Adrenal gland (tissue), 12 donors: Measurements from ENCODE around the gene PYCR2. TPM values are rescaled to one million over a fixed set of nuclear protein-coding genes. Genes with fewer than 3 reads are reported as not detected.

Experiments
- DNase-seq, 7 donors: peaks; one replicate each; pipeline ENCODE4 v3.0.0-alpha.2; 2019 to 2020
- H3K27ac ChIP-seq, 5 donors: fragments of 200-600 bp; sonication (generic) in 4 of 5; 1 replicate in 3 of 5; 2 replicates in 2 of 5; pipeline versions ENCODE4 v1.5.1 to v1.8.0; 2016 to 2020; ENCODE audit warnings: mild to moderate bottlenecking in 1 of 5
- H3K27me3 ChIP-seq: fragments of 200-600 bp; 2 replicates; pipeline ENCODE4 v1.8.0; 2021
- H3K36me3 ChIP-seq, 2 donors: fragments of 200-600 bp; replicated peaks in 1 of 2; 1 replicate in 1 of 2; 2 replicates in 1 of 2; pipeline versions ENCODE4 v1.5.1 to v1.8.0; 2018 to 2022
- H3K4me1 ChIP-seq, 2 donors: fragments of 200-600 bp; replicated peaks in 1 of 2; 1 replicate in 1 of 2; 2 replicates in 1 of 2; pipeline versions ENCODE4 v1.5.1 to v1.8.0; 2018 to 2021
- H3K4me3 ChIP-seq, 4 donors: fragments of 200-600 bp; sonication (generic) in 3 of 4; one replicate each; pipeline ENCODE4 v1.5.1; 2016 to 2018
- H3K9me3 ChIP-seq, 3 donors: fragments of 200-600 bp; sonication (generic) in 1 of 3; replicated peaks in 1 of 3; 1 replicate in 2 of 3; 2 replicates in 1 of 3; pipeline versions ENCODE4 v1.5.1 to v1.8.0; 2016 to 2021
- CTCF ChIP-seq, 6 experiments: fragments of 450-650 bp in 4 of 6; fragments of 200-600 bp in 2 of 6; sonication (generic) in 1 of 6; IDR thresholded peaks; 1 replicate in 5 of 6; 2 replicates in 1 of 6; pipeline versions ENCODE4 v1.5.1 to v1.8.0; 2016 to 2021; ENCODE audit warnings: antibody characterized with exemption in 6 of 6, mild to moderate bottlenecking in 2 of 6, moderate library complexity in 1 of 6
- POLR2A ChIP-seq, 2 donors: fragments of 450-650 bp; IDR thresholded peaks; one replicate each; pipeline ENCODE4 v1.6.1; 2017; ENCODE audit warnings: antibody characterized with exemption in 2 of 2, mild to moderate bottlenecking in 2 of 2, moderate library complexity in 1 of 2
- WGBS, 4 donors: extraction: QIAGEN DNeasy Blood & Tissue Kit in 2 of 4; methylation state at CpG; one replicate each; pipeline versions ENCODE4 v1.1.5 to v1.1.7; 2013 to 2017; 5-methylcytosine and 5-hydroxymethylcytosine counted together
- intact Hi-C, 2 donors: fragments of 100-400 bp; cut with DNase I; formaldehyde crosslinking; loops; one replicate each; pipeline versions ENCODE4 v1.14.1 to v1.15.0; 2022 to 2023
- polyA plus RNA-seq, 3 donors: library from polyadenylated mRNA; stranded (reverse); fragments of 200-250 nt in 2 of 3; fragments of 350-450 nt in 1 of 3; fragmentation: Illumina TruSeq in 1 of 3; extraction: RNeasy Lipid Tissue Mini Kit (QIAGEN cat#74804) in 1 of 3; gene quantifications; one replicate each; pipeline ENCODE4 v1.2.3, GENCODE V29; 2013 to 2014
- total RNA-seq, 9 donors: library from RNA; depleted of rRNA in 4 of 9; stranded (reverse); fragments of >200 nt in 4 of 9; fragments of 120-200 nt in 1 of 9; fragmentation: NEBNext Ultra II Directional in 1 of 9; extraction: Animal tissue kit (Norgen Biotek cat#: 25700) in 1 of 9; gene quantifications; one replicate each; pipeline versions ENCODE4 v1.1.0 to v1.2.4, GENCODE V29; 2013 to 2023
- donor health status: healthy with polysubstance abuse.
- donor health status: Bipolar disorder and iron deficiency.
- donor health status: DM: yes; HTN: yes; CAD: no.
- donor health status: DM: no; HTN: no; CAD: no.
- donor health status: DM: no; HTN: no; CAD: no.
- donor health status: DM: yes; HTN: yes; CAD: no.

Gene PYCR2
- total and polyA plus RNA-seq, 12 donors: 76.0 to 135 (median 84.2) TPM

- Histone ChIP-seq H3K27ac (no peak overlapping the region), H3K9me3 (no peaks in the 10 kb centered on the region), H3K27me3 (no peaks in the 10 kb centered on the region), H3K36me3 (no peaks in the 10 kb centered on the region), H3K4me1 (no peaks in the 10 kb centered on the region), H3K4me3 (no peak overlapping the region)
- no peak for TF ChIP-seq CTCF (IDR thresholded peaks at IDR 0.05)
- TF ChIP-seq POLR2A (IDR thresholded peaks at IDR 0.05): no peak
- intact Hi-C loops: no loop called here
- 74 to 86% (median 83%) methylated on average over 5 of the region's 5 CpGs for WGBS, 4 donors
- no peak for DNase-seq
These were observed 27.6 kb downstream of the PYCR2 start for GRCh38 chr1:225896494-225896893.

GRCh38 chr1:225892307-225892706 lies 31.7 kb downstream of the PYCR2 start:
- TF ChIP-seq CTCF (IDR thresholded peaks at IDR 0.05): no peak
- no peak for TF ChIP-seq POLR2A (IDR thresholded peaks at IDR 0.05)
- H3K27ac ChIP-seq: no peak overlapping the region
- no peak for DNase-seq
- no peaks in the 10 kb centered on the region for H3K36me3 ChIP-seq
- 83 to 98% (median 88%) methylated on average over 6 of the region's 6 CpGs for WGBS, 4 donors
- H3K9me3 ChIP-seq: no peaks in the 10 kb centered on the region
- no peaks in the 10 kb centered on the region for H3K4me1 ChIP-seq
- intact Hi-C loops: no loop called here
- no peaks in the 10 kb centered on the region for H3K27me3 ChIP-seq
- no peak overlapping the region for H3K4me3 ChIP-seq

GRCh38 chr1:225891229-225891972 lies 32.6 kb downstream of the PYCR2 start:
- Histone ChIP-seq H3K36me3 (no peaks in the 10 kb centered on the region), H3K27me3 (no peaks in the 10 kb centered on the region), H3K4me3 (no peak overlapping the region), H3K4me1 (no peaks in the 10 kb centered on the region), H3K27ac (no peak overlapping the region), H3K9me3 (no peaks in the 10 kb centered on the region)
- no peak for DNase-seq
- intact Hi-C loops: no loop called here
- no peak for TF ChIP-seq POLR2A (IDR thresholded peaks at IDR 0.05)
- no peak for TF ChIP-seq CTCF (IDR thresholded peaks at IDR 0.05)
- 89 to 92% (median 91%) methylated on average over 14 of the region's 14 CpGs for WGBS, 4 donors

GRCh38 chr1:225890346-225891228 lies 33.5 kb downstream of the PYCR2 start:
- Histone ChIP-seq H3K36me3 (no peaks in the 10 kb centered on the region), H3K27ac (no peak overlapping the region), H3K4me3 (no peak overlapping the region), H3K27me3 (no peaks in the 10 kb centered on the region), H3K9me3 (no peaks in the 10 kb centered on the region), H3K4me1 (no peaks in the 10 kb centered on the region)
- no peak for TF ChIP-seq POLR2A (IDR thresholded peaks at IDR 0.05)
- no peak for TF ChIP-seq CTCF (IDR thresholded peaks at IDR 0.05)
- WGBS, 4 donors: 66 to 77% (median 69%) methylated on average over 5 to 6 of the region's 6 CpGs
- intact Hi-C loops: no loop called here
- no peak for DNase-seq
